Loucy (cell line): ENCODE data around the gene AADAT.

ENCODE experiments used
- CTCF ChIP-seq: fragments of 200-600 bp; sonication (generic); conservative IDR thresholded peaks from 2 replicates; pipeline ENCODE4 v1.5.1; 2014; ENCODE audit warnings: mild to moderate bottlenecking, antibody characterized with exemption, low read length
- EZH2phosphoT487 ChIP-seq: fragments of 200-600 bp; IDR thresholded peaks from 2 replicates; pipeline ENCODE4 v1.6.1; 2018; ENCODE audit warnings: antibody characterized with exemption, mild to moderate bottlenecking, moderate library complexity, borderline replicate concordance

GRCh38 chr4:170111546-170111945, 21.8 kb upstream of the AADAT start:
- TF ChIP-seq CTCF (no peak), EZH2phosphoT487 (no peak)
